ENCODE data around the gene ATP8B4. TPM values are rescaled to one million over a fixed set of nuclear protein-coding genes. Genes with fewer than 3 reads are reported as not detected.

ATP8B4 gene
- total and polyA plus RNA-seq, 2 of the 8 experiments (the other 6 are each of a cell fraction or from before 2014, with no cell fraction given): 0.17 to 0.24 TPM

DNA sequence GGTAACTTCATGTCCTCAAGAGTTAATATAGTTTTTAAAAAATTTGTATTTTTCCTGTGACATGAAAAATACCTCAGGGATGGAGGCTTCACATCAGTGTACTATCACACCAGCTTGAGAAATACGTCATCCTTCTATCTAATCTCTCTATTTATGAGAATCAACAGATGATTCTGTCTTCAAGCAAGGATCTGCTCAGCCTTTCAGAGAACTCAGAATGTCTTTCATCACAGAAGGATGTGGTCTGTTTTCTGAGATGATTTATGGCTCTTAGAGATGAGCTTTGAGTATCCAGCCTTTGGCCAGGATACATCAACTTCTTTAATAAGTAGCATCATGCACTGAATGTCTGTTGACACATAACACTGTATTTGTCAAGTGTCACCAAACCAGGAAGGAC, 304.3 kb downstream of the ATP8B4 start (continued):
- TF ChIP-seq CHD7 (IDR thresholded peaks at IDR 0.05; ENCODE audit: insufficient replicate concordance, low read length) (no peak), SUZ12 (IDR thresholded peaks at IDR 0.05; ENCODE audit: low read length) (no peak), CTCF (IDR thresholded peaks at IDR 0.05; ENCODE audit: control extremely low read depth in 1 of 3, insufficient read depth in 1 of 3, low read depth in 1 of 3, low read length in 3 of 3) (no peak), HDAC2 (IDR thresholded peaks at IDR 0.05; ENCODE audit: borderline replicate concordance in 1 of 2, low read depth in 2 of 2, low read length in 2 of 2) (no peak)
